ENCODE results near the gene SCFD2. TPM values are rescaled to one million over a fixed set of nuclear protein-coding genes. Genes with fewer than 3 reads are reported as not detected.
"Not testable (repeated sequence)": the region's sequence is repeated elsewhere in the genome, so short reads cannot be mapped to it uniquely, and the experiment has no call there.

The SCFD2 gene
- total and polyA plus RNA-seq, 7 donors = 3.7 to 16.6 (median 10.7) TPM

DNA sequence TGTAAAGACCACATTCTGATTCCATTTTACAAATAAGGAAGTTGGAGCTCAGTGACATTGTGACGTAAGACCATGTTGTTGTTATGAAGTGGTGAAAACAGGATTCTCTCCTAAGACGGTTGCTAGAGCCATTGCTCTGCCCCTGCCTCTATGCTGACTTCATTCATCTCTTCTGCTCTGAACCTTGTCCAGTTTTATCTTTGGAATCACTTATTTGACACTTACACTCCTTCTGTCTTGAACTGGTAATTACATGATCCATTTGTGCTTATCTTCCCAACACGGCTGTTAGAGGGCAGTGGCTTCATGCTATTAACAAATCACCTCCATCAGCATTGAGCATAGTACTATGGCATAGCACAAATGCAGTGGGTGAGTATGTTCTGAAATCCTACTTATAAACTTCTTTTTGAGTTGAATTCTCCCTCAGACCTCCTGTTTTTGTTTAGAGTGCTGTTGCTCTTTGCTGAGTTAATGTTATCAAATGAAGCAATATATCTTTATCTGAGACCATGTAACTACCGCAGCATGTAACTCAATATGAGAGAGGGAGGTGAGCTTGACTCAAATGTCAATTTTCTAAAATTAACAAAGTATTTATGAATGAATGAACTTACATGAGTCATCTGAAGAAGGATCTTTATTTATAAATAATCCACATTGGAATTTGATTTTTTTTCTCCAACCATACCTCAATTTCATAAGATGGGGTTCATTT, 326.0 kb downstream of the SCFD2 start:
- Histone ChIP-seq H3K36me3 (no peaks in the 10 kb centered on the region), H3K27me3 (no peaks in the 10 kb centered on the region), H3K4me1 (no peaks in the 10 kb centered on the region), H3K9me3 (peaks cover 0 to 2% (median 0%) of the 10 kb centered on the region in 4 donors), H3K27ac (no peak overlapping the region), H3K4me3 (no peak overlapping the region)
- intact Hi-C loops (cut with DNase I) = no loop called here
- TF ChIP-seq POLR2A (IDR thresholded peaks at IDR 0.05) = no peak
- TF ChIP-seq POLR2AphosphoS5 (IDR thresholded peaks at IDR 0.05) = no peak
- DNase-seq = no peak
- WGBS, 2 donors = 86 to 90% methylated on average over 4 of the region's 4 CpGs

GRCh38 chr4:53037892-53038291, 328.0 kb downstream of the SCFD2 start:
- Histone ChIP-seq H3K4me1 (no peaks in the 10 kb centered on the region), H3K27me3 (no peaks in the 10 kb centered on the region), H3K9me3 (peaks cover 0 to 2% (median 0%) of the 10 kb centered on the region in 4 donors), H3K36me3 (no peaks in the 10 kb centered on the region), H3K4me3 (no peak overlapping the region), H3K27ac (no peak overlapping the region)
- DNase-seq = no peak
- no peak for TF ChIP-seq POLR2A (IDR thresholded peaks at IDR 0.05)
- TF ChIP-seq POLR2AphosphoS5 (IDR thresholded peaks at IDR 0.05) = no peak
- TF ChIP-seq, protein P1, sequence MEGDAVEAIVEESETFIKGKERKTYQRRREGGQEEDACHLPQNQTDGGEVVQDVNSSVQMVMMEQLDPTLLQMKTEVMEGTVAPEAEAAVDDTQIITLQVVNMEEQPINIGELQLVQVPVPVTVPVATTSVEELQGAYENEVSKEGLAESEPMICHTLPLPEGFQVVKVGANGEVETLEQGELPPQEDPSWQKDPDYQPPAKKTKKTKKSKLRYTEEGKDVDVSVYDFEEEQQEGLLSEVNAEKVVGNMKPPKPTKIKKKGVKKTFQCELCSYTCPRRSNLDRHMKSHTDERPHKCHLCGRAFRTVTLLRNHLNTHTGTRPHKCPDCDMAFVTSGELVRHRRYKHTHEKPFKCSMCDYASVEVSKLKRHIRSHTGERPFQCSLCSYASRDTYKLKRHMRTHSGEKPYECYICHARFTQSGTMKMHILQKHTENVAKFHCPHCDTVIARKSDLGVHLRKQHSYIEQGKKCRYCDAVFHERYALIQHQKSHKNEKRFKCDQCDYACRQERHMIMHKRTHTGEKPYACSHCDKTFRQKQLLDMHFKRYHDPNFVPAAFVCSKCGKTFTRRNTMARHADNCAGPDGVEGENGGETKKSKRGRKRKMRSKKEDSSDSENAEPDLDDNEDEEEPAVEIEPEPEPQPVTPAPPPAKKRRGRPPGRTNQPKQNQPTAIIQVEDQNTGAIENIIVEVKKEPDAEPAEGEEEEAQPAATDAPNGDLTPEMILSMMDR (IDR thresholded peaks at IDR 0.05) = no peak
- no peak for TF ChIP-seq EP300 (IDR thresholded peaks at IDR 0.05)
- WGBS, 2 donors = 82 to 87% methylated on average over 1 of the region's 1 CpG
- intact Hi-C loops (cut with DNase I) = no loop called here

DNA sequence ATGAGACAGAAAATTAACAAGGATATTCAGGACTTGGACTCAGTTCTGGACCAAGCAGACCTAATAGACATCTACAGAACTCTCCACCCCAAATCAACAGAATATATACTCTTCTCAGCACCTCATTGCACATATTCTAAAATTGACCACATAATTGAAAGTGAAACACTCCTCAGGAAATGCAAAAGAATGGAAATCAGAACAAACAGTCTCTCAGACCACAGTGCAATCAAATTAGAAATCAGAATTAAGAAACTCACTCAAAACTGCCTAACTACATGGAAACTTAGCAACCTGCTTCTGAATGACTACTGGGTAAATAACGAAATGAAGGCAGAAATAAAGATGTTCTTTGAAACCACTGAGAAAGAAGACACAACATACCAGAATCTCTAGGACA, 333.0 kb downstream of the SCFD2 start:
- 85 to 88% methylated on average over 1 of the region's 1 CpG for WGBS, 2 donors

DNA sequence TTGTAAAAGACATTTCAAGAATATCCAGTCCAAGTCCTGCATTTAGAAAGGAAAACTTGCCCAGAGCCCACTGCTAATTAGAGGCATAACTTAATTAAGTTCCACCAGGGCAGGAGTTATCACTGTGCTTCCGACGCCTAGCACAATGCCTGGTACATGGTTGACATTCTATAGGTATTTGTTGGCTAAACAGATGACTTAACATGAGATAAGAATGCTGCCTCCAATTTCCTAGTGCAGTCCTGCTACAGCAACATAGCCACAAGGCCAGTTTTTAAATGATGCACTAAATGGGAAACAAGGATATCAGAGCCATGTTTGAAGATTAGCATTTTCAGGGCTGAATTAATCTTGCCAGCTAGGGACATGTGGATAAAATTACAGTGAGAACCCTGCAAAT, 339.6 kb downstream of the SCFD2 start:
- TF ChIP-seq EP300 (IDR thresholded peaks at IDR 0.05) (no peak), POLR2A (IDR thresholded peaks at IDR 0.05) (no peak), POLR2AphosphoS5 (IDR thresholded peaks at IDR 0.05) (no peak)
- TF ChIP-seq, protein P1 (IDR thresholded peaks at IDR 0.05) = no peak
- H3K36me3 ChIP-seq = no peaks in the 10 kb centered on the region
- no peak overlapping the region for H3K27ac ChIP-seq
- no peak overlapping the region for H3K4me3 ChIP-seq
- 93 to 97% methylated on average over 2 of the region's 2 CpGs for WGBS, 2 donors
- DNase-seq = no peak
- H3K27me3 ChIP-seq = no peaks in the 10 kb centered on the region
- H3K4me1 ChIP-seq = peaks cover 0 to 20% (median 14%) of the 10 kb centered on the region in 4 donors
- intact Hi-C loops (cut with DNase I) = no loop called here
- no peaks in the 10 kb centered on the region for H3K9me3 ChIP-seq

More for the DNA sequence above, 333.0 kb downstream of the SCFD2 start:
- DNase-seq; H3K4me1 ChIP-seq; H3K9me3 ChIP-seq; H3K27me3 ChIP-seq; H3K36me3 ChIP-seq; intact Hi-C loops (cut with DNase I); H3K4me3 ChIP-seq; H3K27ac ChIP-seq: not testable (repeated sequence)

DNA sequence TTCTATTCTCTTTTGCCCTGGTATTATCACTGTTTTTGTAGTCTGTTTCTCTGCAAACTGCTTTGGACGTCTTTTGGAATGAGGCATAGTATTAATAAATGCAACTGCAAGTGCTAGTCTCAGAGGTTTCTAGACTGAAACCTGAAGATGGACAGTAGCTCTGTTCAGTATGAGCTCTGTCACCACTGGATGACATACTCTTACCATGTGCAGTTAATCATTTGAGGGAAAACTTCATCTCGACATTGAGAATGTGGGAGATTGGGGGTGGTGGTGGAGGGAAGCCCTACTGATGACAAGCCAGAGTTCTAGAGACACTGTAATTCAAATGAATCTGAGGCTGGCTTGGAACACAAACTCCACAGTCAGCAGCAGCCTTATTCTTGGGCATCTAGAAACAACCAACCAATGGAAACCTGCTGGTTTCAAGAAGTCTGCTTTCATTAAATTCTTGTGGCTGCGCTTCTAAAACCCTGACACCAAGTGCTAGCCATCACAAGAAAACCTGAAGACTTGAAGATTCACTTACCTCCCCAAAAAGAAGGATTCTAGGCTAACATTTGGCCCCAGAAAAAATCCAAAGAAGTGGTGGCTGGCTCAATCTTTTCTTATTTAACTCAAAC, 342.1 kb downstream of the SCFD2 start:
- H3K27ac ChIP-seq = no peak overlapping the region
- H3K27me3 ChIP-seq = no peaks in the 10 kb centered on the region
- H3K4me1 ChIP-seq = peaks cover 0 to 28% (median 17%) of the 10 kb centered on the region in 4 donors
- no peak for DNase-seq
- TF ChIP-seq EP300 (IDR thresholded peaks at IDR 0.05) (no peak), POLR2A (IDR thresholded peaks at IDR 0.05) (no peak), POLR2AphosphoS5 (IDR thresholded peaks at IDR 0.05) (no peak)
- TF ChIP-seq, protein P1 (IDR thresholded peaks at IDR 0.05) = no peak
- H3K9me3 ChIP-seq = no peaks in the 10 kb centered on the region
- 93 to 94% methylated on average over 3 of the region's 3 CpGs for WGBS, 2 donors
- intact Hi-C loops (cut with DNase I) = no loop called here
- no peaks in the 10 kb centered on the region for H3K36me3 ChIP-seq
- H3K4me3 ChIP-seq = no peak overlapping the region

All from sigmoid colon (tissue), 7 donors.